GM03348 (cell line): ENCODE results near the gene CFAP221.

Source experiments
- DNase-seq: peaks from one replicate; pipeline ENCODE4 v3.0.0; 2012; ENCODE audit warnings: low spot score

CFAP221 gene

GRCh38 chr2:119700866-119701265 lies 156.6 kb downstream of the CFAP221 start:
- DNase-seq = no peak

- no peak for DNase-seq
Measured at GRCh38 chr2:119701352-119701751, 157.1 kb downstream of the CFAP221 start.

- no peak for DNase-seq
Measured at GRCh38 chr2:119702203-119702917, 158.1 kb downstream of the CFAP221 start.

GRCh38 chr2:119702918-119703401 lies 158.7 kb downstream of the CFAP221 start:
- peak; percentile 93 for DNase-seq

GRCh38 chr2:119703526-119703925 lies 159.3 kb downstream of the CFAP221 start:
- DNase-seq = no peak

GRCh38 chr2:119704670-119705120 lies 160.4 kb downstream of the CFAP221 start:
- DNase-seq = no peak

- no peak for DNase-seq
Measured at GRCh38 chr2:119706221-119706620, 162.0 kb downstream of the CFAP221 start.
